Adrenal gland (tissue), 12 donors: ENCODE results near the gene APOBEC2. TPM values are rescaled to one million over a fixed set of nuclear protein-coding genes. Genes with fewer than 3 reads are reported as not detected.

Experiments used
- DNase-seq, 7 donors: peaks; one replicate each; pipeline ENCODE4 v3.0.0-alpha.2; 2019 to 2020
- H3K27ac ChIP-seq, 5 donors: fragments of 200-600 bp; sonication (generic) in 4 of 5; 1 replicate in 3 of 5; 2 replicates in 2 of 5; pipeline versions ENCODE4 v1.5.1 to v1.8.0; 2016 to 2020; ENCODE audit warnings: mild to moderate bottlenecking in 1 of 5
- H3K27me3 ChIP-seq: fragments of 200-600 bp; 2 replicates; pipeline ENCODE4 v1.8.0; 2021
- H3K36me3 ChIP-seq, 2 donors: fragments of 200-600 bp; replicated peaks in 1 of 2; 1 replicate in 1 of 2; 2 replicates in 1 of 2; pipeline versions ENCODE4 v1.5.1 to v1.8.0; 2018 to 2022
- H3K4me1 ChIP-seq, 2 donors: fragments of 200-600 bp; replicated peaks in 1 of 2; 1 replicate in 1 of 2; 2 replicates in 1 of 2; pipeline versions ENCODE4 v1.5.1 to v1.8.0; 2018 to 2021
- H3K4me3 ChIP-seq, 4 donors: fragments of 200-600 bp; sonication (generic) in 3 of 4; one replicate each; pipeline ENCODE4 v1.5.1; 2016 to 2018
- H3K9me3 ChIP-seq, 3 donors: fragments of 200-600 bp; sonication (generic) in 1 of 3; replicated peaks in 1 of 3; 1 replicate in 2 of 3; 2 replicates in 1 of 3; pipeline versions ENCODE4 v1.5.1 to v1.8.0; 2016 to 2021
- CTCF ChIP-seq, 6 experiments: fragments of 450-650 bp in 4 of 6; fragments of 200-600 bp in 2 of 6; sonication (generic) in 1 of 6; IDR thresholded peaks; 1 replicate in 5 of 6; 2 replicates in 1 of 6; pipeline versions ENCODE4 v1.5.1 to v1.8.0; 2016 to 2021; ENCODE audit warnings: antibody characterized with exemption in 6 of 6, mild to moderate bottlenecking in 2 of 6, moderate library complexity in 1 of 6
- POLR2A ChIP-seq, 2 donors: fragments of 450-650 bp; IDR thresholded peaks; one replicate each; pipeline ENCODE4 v1.6.1; 2017; ENCODE audit warnings: antibody characterized with exemption in 2 of 2, mild to moderate bottlenecking in 2 of 2, moderate library complexity in 1 of 2
- WGBS, 4 donors: extraction: QIAGEN DNeasy Blood & Tissue Kit in 2 of 4; methylation state at CpG; one replicate each; pipeline versions ENCODE4 v1.1.5 to v1.1.7; 2013 to 2017; 5-methylcytosine and 5-hydroxymethylcytosine counted together
- intact Hi-C, 2 donors: fragments of 100-400 bp; cut with DNase I; formaldehyde crosslinking; loops; one replicate each; pipeline versions ENCODE4 v1.14.1 to v1.15.0; 2022 to 2023
- polyA plus RNA-seq, 3 donors: library from polyadenylated mRNA; stranded (reverse); fragments of 200-250 nt in 2 of 3; fragments of 350-450 nt in 1 of 3; fragmentation: Illumina TruSeq in 1 of 3; extraction: RNeasy Lipid Tissue Mini Kit (QIAGEN cat#74804) in 1 of 3; gene quantifications; one replicate each; pipeline ENCODE4 v1.2.3, GENCODE V29; 2013 to 2014
- total RNA-seq, 9 donors: library from RNA; depleted of rRNA in 4 of 9; stranded (reverse); fragments of >200 nt in 4 of 9; fragments of 120-200 nt in 1 of 9; fragmentation: NEBNext Ultra II Directional in 1 of 9; extraction: Animal tissue kit (Norgen Biotek cat#: 25700) in 1 of 9; gene quantifications; one replicate each; pipeline versions ENCODE4 v1.1.0 to v1.2.4, GENCODE V29; 2013 to 2023
- donor health status: healthy with polysubstance abuse.
- donor health status: Bipolar disorder and iron deficiency.
- donor health status: DM: yes; HTN: yes; CAD: no.
- donor health status: DM: no; HTN: no; CAD: no.
- donor health status: DM: no; HTN: no; CAD: no.
- donor health status: DM: yes; HTN: yes; CAD: no.

APOBEC2 gene
- total and polyA plus RNA-seq, 12 donors, result 0.28 to 3.7 (median 1.0) TPM; not detected in 3

GRCh38 chr6:41079080-41079479 is 26.1 kb downstream of the APOBEC2 start:
- intact Hi-C loops, result no loop called here
- TF ChIP-seq POLR2A (IDR thresholded peaks at IDR 0.05), result no peak
- no peak for TF ChIP-seq CTCF (IDR thresholded peaks at IDR 0.05)
- Histone ChIP-seq H3K4me3 (no peak overlapping the region), H3K27me3 (no peaks in the 10 kb centered on the region), H3K36me3 (peaks cover 0 to 36% of the 10 kb centered on the region in 2 donors), H3K27ac (no peak overlapping the region), H3K9me3 (no peaks in the 10 kb centered on the region), H3K4me1 (peaks cover 10 to 15% of the 10 kb centered on the region in 2 donors)
- 88 to 95% (median 93%) methylated on average over 1 of the region's 1 CpG for WGBS, 4 donors
- no peak for DNase-seq

GRCh38 chr6:41080621-41081020 is 27.6 kb downstream of the APOBEC2 start:
- Histone ChIP-seq H3K9me3 (no peaks in the 10 kb centered on the region), H3K27ac (no peak overlapping the region), H3K36me3 (peaks cover 0 to 52% of the 10 kb centered on the region in 2 donors), H3K4me1 (no peaks in the 10 kb centered on the region), H3K27me3 (no peaks in the 10 kb centered on the region), H3K4me3 (no peak overlapping the region)
- no peak for DNase-seq
- 81 to 90% (median 86%) methylated on average over 2 of the region's 2 CpGs for WGBS, 4 donors
- intact Hi-C loops, result no loop called here
- TF ChIP-seq CTCF (IDR thresholded peaks at IDR 0.05) (no peak), POLR2A (IDR thresholded peaks at IDR 0.05) (no peak)

GRCh38 chr6:41083072-41083471 is 30.1 kb downstream of the APOBEC2 start:
- no peak for DNase-seq
- peaks cover 0 to 56% of the 10 kb centered on the region in 2 donors for H3K36me3 ChIP-seq
- TF ChIP-seq POLR2A (IDR thresholded peaks at IDR 0.05), result no peak
- TF ChIP-seq CTCF (IDR thresholded peaks at IDR 0.05), result no peak

GRCh38 chr6:41085182-41085581 is 32.2 kb downstream of the APOBEC2 start:
- H3K9me3 ChIP-seq, result no peaks in the 10 kb centered on the region
- no peak overlapping the region for H3K4me3 ChIP-seq
- intact Hi-C loops, result no loop called here
- no peak for TF ChIP-seq CTCF (IDR thresholded peaks at IDR 0.05)
- no peak for TF ChIP-seq POLR2A (IDR thresholded peaks at IDR 0.05)
- DNase-seq, result no peak
- H3K27me3 ChIP-seq, result no peaks in the 10 kb centered on the region
- H3K36me3 ChIP-seq, result peaks cover 0 to 59% of the 10 kb centered on the region in 2 donors
- H3K27ac ChIP-seq, result no peak overlapping the region
- H3K4me1 ChIP-seq, result no peaks in the 10 kb centered on the region

More at GRCh38 chr6:41083072-41083471, 30.1 kb downstream of the APOBEC2 start:
- Histone ChIP-seq H3K27ac (no peak overlapping the region), H3K27me3 (no peaks in the 10 kb centered on the region), H3K4me3 (no peak overlapping the region), H3K9me3 (no peaks in the 10 kb centered on the region), H3K4me1 (no peaks in the 10 kb centered on the region)
- intact Hi-C loops, result no loop called here
